ENCODE results near the gene OPN4. TPM values are rescaled to one million over a fixed set of nuclear protein-coding genes. Genes with fewer than 3 reads are reported as not detected.
"Not testable (repeated sequence)": the region's sequence is repeated elsewhere in the genome, so short reads cannot be mapped to it uniquely, and the experiment has no call there.

OPN4 gene
- total RNA-seq (2014; rRNA removed; shearing (Covaris generic)): not detected in 2 replicates

- peak; percentile 83 for DNase-seq (ENCODE audit: low read depth)
Measured at GRCh38 chr10:86654411-86655172, at the start of gene OPN4. Gene OPN4 (plus strand): TSS chr10:86654547. CDS start chr10:86654784, 237 bp downstream.

GRCh38 chr10:86607674-86608073 is 46.7 kb upstream of the OPN4 start:
- DNase-seq (ENCODE audit: low read depth): no peak

- DNase-seq (ENCODE audit: low read depth): no peak
Measured at GRCh38 chr10:86609920-86610319, 44.4 kb upstream of the OPN4 start.

GRCh38 chr10:86611386-86611785 is 43.0 kb upstream of the OPN4 start:
- no peak for DNase-seq (ENCODE audit: low read depth)

- no peak for DNase-seq (ENCODE audit: low read depth)
Measured at GRCh38 chr10:86613096-86613495, 41.3 kb upstream of the OPN4 start.

- no peak for DNase-seq (ENCODE audit: low read depth)
Measured at GRCh38 chr10:86613905-86614304, 40.4 kb upstream of the OPN4 start.

- DNase-seq (ENCODE audit: low read depth): no peak
Measured at GRCh38 chr10:86614853-86615252, 39.5 kb upstream of the OPN4 start.

GRCh38 chr10:86617278-86617677 is 37.1 kb upstream of the OPN4 start:
- not testable (repeated sequence) for DNase-seq (ENCODE audit: low read depth)

GRCh38 chr10:86628311-86628710 is 26.0 kb upstream of the OPN4 start:
- DNase-seq (ENCODE audit: low read depth): no peak

- no peak for DNase-seq (ENCODE audit: low read depth)
Measured at GRCh38 chr10:86630079-86630478, 24.3 kb upstream of the OPN4 start.

- no peak for DNase-seq (ENCODE audit: low read depth)
Measured at GRCh38 chr10:86632009-86632800, 22.1 kb upstream of the OPN4 start.

GRCh38 chr10:86632951-86633350 is 21.4 kb upstream of the OPN4 start:
- no peak for DNase-seq (ENCODE audit: low read depth)

GRCh38 chr10:86635402-86635801 is 18.9 kb upstream of the OPN4 start:
- DNase-seq (ENCODE audit: low read depth): no peak

- DNase-seq (ENCODE audit: low read depth): no peak
Measured at GRCh38 chr10:86636311-86636710, 18.0 kb upstream of the OPN4 start.

- DNase-seq (ENCODE audit: low read depth): no peak
Measured at GRCh38 chr10:86642021-86642420, 12.3 kb upstream of the OPN4 start.

GRCh38 chr10:86642499-86642898 is 11.8 kb upstream of the OPN4 start:
- peak; percentile 36 for DNase-seq (ENCODE audit: low read depth)

- DNase-seq (ENCODE audit: low read depth): no peak
Measured at GRCh38 chr10:86644152-86644793, 10.1 kb upstream of the OPN4 start.

GRCh38 chr10:86644794-86645445 is 9.4 kb upstream of the OPN4 start:
- no peak for DNase-seq (ENCODE audit: low read depth)

- not testable (repeated sequence) for DNase-seq (ENCODE audit: low read depth)
Measured at GRCh38 chr10:86645621-86646165, 8.7 kb upstream of the OPN4 start.

GRCh38 chr10:86646532-86646931 is 7.8 kb upstream of the OPN4 start:
- DNase-seq (ENCODE audit: low read depth): no peak

- DNase-seq (ENCODE audit: low read depth): no peak
Measured at GRCh38 chr10:86646933-86647332, 7.4 kb upstream of the OPN4 start.
